HL-60 (cell line): ENCODE measurements around the gene PUS3.

Source experiments
- CTCF ChIP-seq: IDR thresholded peaks from one replicate; pipeline ENCODE4 v1.5.1; 2011; ENCODE audit warnings: low read length, control low read depth, inconsistent platforms; ENCODE audit not compliant: insufficient read depth
- GABPA ChIP-seq: IDR thresholded peaks from 2 replicates; pipeline ENCODE4 v1.6.1; 2012; ENCODE audit warnings: low read depth
- POLR2AphosphoS5 ChIP-seq: IDR thresholded peaks from 2 replicates; pipeline ENCODE4 v1.6.1; 2012; ENCODE audit warnings: low read depth
- REST ChIP-seq: IDR thresholded peaks from 2 replicates; pipeline ENCODE4 v1.6.1; 2012; ENCODE audit warnings: low read depth; ENCODE audit not compliant: insufficient replicate concordance
- SPI1 ChIP-seq: IDR thresholded peaks from 2 replicates; pipeline ENCODE4 v1.6.1; 2012; ENCODE audit warnings: low read depth, mild to moderate bottlenecking, borderline replicate concordance

- TF ChIP-seq CTCF, result no peak
- no peak for TF ChIP-seq POLR2AphosphoS5
- TF ChIP-seq REST, result no peak
- TF ChIP-seq GABPA, result no peak
- no peak for TF ChIP-seq SPI1
These were observed 42.2 kb upstream of the PUS3 start for GRCh38 chr11:125945011-125945796.
